Measurements from ENCODE around the gene EPO.
"Not testable (repeated sequence)": the region's sequence is repeated elsewhere in the genome, so short reads cannot be mapped to it uniquely, and the experiment has no call there.

The EPO gene

GRCh38 chr7:100683659-100684533 is 36.4 kb upstream of the EPO start:
- DNase-seq = no peak

GRCh38 chr7:100684534-100685042 is 35.7 kb upstream of the EPO start:
- no peak for DNase-seq

GRCh38 chr7:100685049-100685605 is 35.1 kb upstream of the EPO start:
- DNase-seq = no peak

GRCh38 chr7:100685631-100686145 is 34.6 kb upstream of the EPO start:
- DNase-seq = no peak

- no peak for DNase-seq
Measured at GRCh38 chr7:100686201-100686821, 34.0 kb upstream of the EPO start.

GRCh38 chr7:100686822-100687211 is 33.5 kb upstream of the EPO start:
- DNase-seq = no peak

GRCh38 chr7:100687261-100687660 is 33.0 kb upstream of the EPO start:
- DNase-seq = no peak

- no peak for DNase-seq
Measured at GRCh38 chr7:100687751-100688300, 32.4 kb upstream of the EPO start.

GRCh38 chr7:100688326-100688860 is 31.9 kb upstream of the EPO start:
- DNase-seq = no peak

- no peak for DNase-seq
Measured at GRCh38 chr7:100689230-100690135, 30.8 kb upstream of the EPO start.

GRCh38 chr7:100691676-100692577 is 28.3 kb upstream of the EPO start:
- peak; percentile 78 for DNase-seq

- no peak for DNase-seq
Measured at GRCh38 chr7:100692578-100692961, 27.7 kb upstream of the EPO start.

- no peak for DNase-seq
Measured at GRCh38 chr7:100693312-100694097, 26.8 kb upstream of the EPO start.

GRCh38 chr7:100694098-100694745 is 26.0 kb upstream of the EPO start, which contains the start of gene GIGYF1:
Gene GIGYF1, minus strand, starts transcription at chr7:100694250. Its CDS starts 6,012 bp downstream, at chr7:100688238.
- DNase-seq = peak; percentile 51

- no peak for DNase-seq
Measured at GRCh38 chr7:100696123-100696521, 24.1 kb upstream of the EPO start.

GRCh38 chr7:100699018-100699417 is 21.2 kb upstream of the EPO start:
- DNase-seq = no peak

- DNase-seq = not testable (repeated sequence)
Measured at GRCh38 chr7:100701089-100701488, 19.2 kb upstream of the EPO start.

GRCh38 chr7:100705320-100705752 is 14.9 kb upstream of the EPO start:
- peak; percentile 72 for DNase-seq
